HepG2 (cell line): ENCODE results near the gene PHTF2. TPM values are rescaled to one million over a fixed set of nuclear protein-coding genes. Genes with fewer than 3 reads are reported as not detected.

Experiments
- ATAC-seq: fragments of 200-7000 bp; cut with Tn5 transposase; 3 replicates; pipeline ENCODE4 v1.9.1; 2020; ENCODE audit warnings: mild to moderate bottlenecking, moderate library complexity
- BruUV-seq: library from RNA; stranded (reverse); fragments of 400-500 nt; replicated peaks from 2 replicates; lab custom pipeline; 2021; lab: Mats Ljungman, UMichigan
- CTCF ChIA-PET: fragments of 300-600 bp; formaldehyde crosslinking; extraction: SDS; loops from one replicate; lab custom pipeline; 2021; ENCODE audit warnings: low total read pairs, inconsistent platforms, low intra/inter-chr PET ratio; lab: Yijun Ruan, JAX
- POLR2A ChIA-PET: fragments of 350-600 bp; sonication (Branson Sonifier 250); formaldehyde crosslinking; loops from one replicate; lab custom pipeline; 2020; ENCODE audit warnings: antibody characterized with exemption, inconsistent platforms; lab: Yijun Ruan, JAX
- DNase-seq: peaks from one replicate; pipeline ENCODE4 v3.0.0-alpha.2; 2015; ENCODE audit warnings: low spot score
- FAIRE-seq: peaks from 3 replicates; lab custom pipeline; 2011; peaks lifted over from hg19 to GRCh38; lab: Jason Lieb, UNC
- H2AFZ ChIP-seq: one replicate; pipeline ENCODE4 v1.6.1; 2011; ENCODE audit warnings: low read length, inconsistent platforms
- H3K27ac ChIP-seq: fragments of 300-600 bp; 3 replicates; pipeline ENCODE4 v1.8.0; 2011; ENCODE audit warnings: mixed run types, mild to moderate bottlenecking, mixed read lengths, low read length, inconsistent platforms; ENCODE audit not compliant: insufficient read depth; ENCODE audit errors: extremely low read length
- H3K27me3 ChIP-seq, 2 experiments: fragments of 200-600 bp in 1 of 2; 2 replicates in 1 of 2; 3 replicates in 1 of 2; pipeline versions ENCODE4 v1.6.0 to v1.8.0; 2011; ENCODE audit warnings: low read length in 2 of 2, mild to moderate bottlenecking in 2 of 2, moderate library complexity in 2 of 2, inconsistent platforms in 1 of 2; ENCODE audit not compliant: insufficient read depth in 2 of 2, control insufficient read depth in 1 of 2
- H3K36me3 ChIP-seq, 2 experiments: fragments of 200-600 bp in 1 of 2; replicated peaks in 1 of 2; 2 replicates in 1 of 2; 3 replicates in 1 of 2; pipeline versions ENCODE4 v1.5.1 to v1.8.0; 2011; ENCODE audit warnings: low read length in 2 of 2, inconsistent platforms in 1 of 2; ENCODE audit not compliant: insufficient read depth in 2 of 2, control insufficient read depth in 1 of 2
- H3K4me1 ChIP-seq: 2 replicates; pipeline ENCODE4 v1.5.1; 2012; ENCODE audit warnings: low read length, inconsistent platforms; ENCODE audit not compliant: insufficient read depth
- H3K4me2 ChIP-seq: 2 replicates; pipeline ENCODE4 v1.6.0; 2011; ENCODE audit warnings: low read depth, low read length, inconsistent platforms
- H3K4me3 ChIP-seq, 3 experiments: fragments of 200-600 bp in 1 of 3; sonication (generic), shearing (Covaris generic) in 1 of 3; replicated peaks in 1 of 3; 2 replicates each; pipeline ENCODE4 v1.5.1; 2011 to 2016; ENCODE audit warnings: low read length in 3 of 3, inconsistent platforms in 2 of 3, low read depth in 2 of 3, mild to moderate bottlenecking in 2 of 3, control low read depth in 1 of 3, mixed read lengths in 1 of 3; ENCODE audit not compliant: insufficient read depth in 1 of 3
- H3K79me2 ChIP-seq: one replicate; pipeline ENCODE4 v1.6.1; 2011; ENCODE audit warnings: low read length, inconsistent platforms; ENCODE audit not compliant: insufficient read depth
- H3K9ac ChIP-seq: 2 replicates; pipeline ENCODE4 v1.6.0; 2011; ENCODE audit warnings: mild to moderate bottlenecking, low read depth, low read length, inconsistent platforms; ENCODE audit not compliant: insufficient read depth
- H3K9me3 ChIP-seq: 2 replicates; pipeline ENCODE4 v1.5.1; 2012; ENCODE audit warnings: mild to moderate bottlenecking, low read length
- H4K20me1 ChIP-seq: 2 replicates; pipeline ENCODE4 v1.6.0; 2011; ENCODE audit warnings: inconsistent platforms, mild to moderate bottlenecking, low read length, moderate library complexity; ENCODE audit not compliant: insufficient read depth
- ATAD3A ChIP-seq: sonication (generic); formaldehyde crosslinking; IDR thresholded peaks from 2 replicates; pipeline ENCODE4 v1.4.0; 2020; ENCODE audit warnings: missing genetic modification reagents
- EZH2 ChIP-seq: conservative IDR thresholded peaks from 2 replicates; pipeline ENCODE4 v1.6.1; 2012; ENCODE audit warnings: mild to moderate bottlenecking, low read depth, low read length, moderate library complexity
- HDAC1 ChIP-seq: sonication (generic); formaldehyde crosslinking; IDR thresholded peaks from 2 replicates; pipeline ENCODE4 v1.5.1; 2020; ENCODE audit warnings: mild to moderate bottlenecking, missing genetic modification reagents
- HNRNPK ChIP-seq: fragments of 200-400 bp; formaldehyde crosslinking; IDR thresholded peaks from 2 replicates; pipeline ENCODE4 v1.6.1; 2018; ENCODE audit warnings: low read length, low read depth, moderate library complexity, mild to moderate bottlenecking; ENCODE audit not compliant: poor library complexity, severe bottlenecking
- ZNF260 ChIP-seq: sonication (generic); formaldehyde crosslinking; IDR thresholded peaks from 2 replicates; pipeline ENCODE4 v1.4.0; 2020; ENCODE audit warnings: missing genetic modification reagents, low read depth, mild to moderate bottlenecking, borderline replicate concordance
- ZNF616 ChIP-seq: sonication (generic); formaldehyde crosslinking; IDR thresholded peaks from 2 replicates; pipeline ENCODE4 v1.5.0; 2020; ENCODE audit warnings: low read depth, mild to moderate bottlenecking, missing genetic modification reagents
- ZNF776 ChIP-seq: sonication (generic); formaldehyde crosslinking; IDR thresholded peaks from 2 replicates; pipeline ENCODE4 v1.4.0; 2020; ENCODE audit warnings: mild to moderate bottlenecking, missing genetic modification reagents
- WGBS: methylation state at CpG from one replicate; pipeline ENCODE4 v1.1.6; 2017; ENCODE audit warnings: low lambda C conversion rate; 5-methylcytosine and 5-hydroxymethylcytosine counted together
- in situ Hi-C: cut with HindIII; loops from 2 replicates; pipeline ENCODE4 v1.10.0; 2017; ENCODE audit warnings: low pct_unique_long_range_greater_than_20kb; ENCODE audit not compliant: extremely low pct_ligation_motif_present
- intact Hi-C: fragments of 100-400 bp; cut with micrococcal nuclease; formaldehyde crosslinking; loops from one replicate; pipeline ENCODE4 v1.10.0; 2022; ENCODE audit not compliant: unreplicated experiment
- polyA plus RNA-seq, 8 experiments: library from polyadenylated mRNA; depleted of rRNA in 3 of 8; stranded (reverse) in 7 of 8; unstranded in 1 of 8; fragments of >200 nt; fragmentation: Illumina TruSeq in 4 of 8; extraction: Trizol in 4 of 8; gene quantifications; 2 replicates each; pipeline versions ENCODE4 v1.2.1 to v1.2.3, GENCODE V29; 2011 to 2016; ENCODE audit warnings: low read depth in 4 of 8, missing spikeins in 1 of 8, mixed read lengths in 1 of 8; ENCODE audit not compliant: insufficient read depth in 1 of 8
- total RNA-seq, 5 experiments: library from RNA; depleted of rRNA; stranded (reverse); fragments of >200 nt; fragmentation: Illumina TruSeq; extraction: Trizol; gene quantifications; 2 replicates each; pipeline ENCODE4 v1.2.3, GENCODE V29; 2016; ENCODE audit warnings: low read depth in 1 of 5
- TF ChIP-seq, protein P1 (sequence below): sonication (generic); formaldehyde crosslinking; IDR thresholded peaks from 2 replicates; pipeline ENCODE4 v1.5.1; 2020; ENCODE audit warnings: mild to moderate bottlenecking, missing genetic modification reagents, moderate library complexity

PHTF2 gene
- total and polyA plus RNA-seq, 2 of the 13 experiments (the other 11 are each of a cell fraction or from before 2014, with no cell fraction given) = 7.4 to 10.2 TPM

DNA sequence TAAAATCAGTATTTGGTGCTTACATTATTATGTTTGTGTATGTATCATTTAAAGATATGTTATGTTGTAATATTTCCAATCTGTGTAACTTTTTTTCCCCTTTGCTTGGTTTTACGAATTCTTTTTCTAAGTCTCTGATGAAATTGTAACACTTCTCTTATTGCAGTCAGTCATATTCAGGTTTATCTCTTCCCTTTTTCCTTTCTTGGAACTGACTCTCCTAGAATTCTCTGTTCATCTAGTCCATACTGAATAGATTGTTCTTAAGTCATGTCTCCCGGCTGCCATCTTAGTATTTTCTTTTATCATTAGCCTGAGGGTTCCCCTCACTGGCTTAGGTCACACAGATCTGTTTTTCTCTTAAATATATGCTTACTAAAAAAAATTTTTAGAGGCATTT, 44.6 kb downstream of the PHTF2 start (continued):
- TF ChIP-seq, protein P1, sequence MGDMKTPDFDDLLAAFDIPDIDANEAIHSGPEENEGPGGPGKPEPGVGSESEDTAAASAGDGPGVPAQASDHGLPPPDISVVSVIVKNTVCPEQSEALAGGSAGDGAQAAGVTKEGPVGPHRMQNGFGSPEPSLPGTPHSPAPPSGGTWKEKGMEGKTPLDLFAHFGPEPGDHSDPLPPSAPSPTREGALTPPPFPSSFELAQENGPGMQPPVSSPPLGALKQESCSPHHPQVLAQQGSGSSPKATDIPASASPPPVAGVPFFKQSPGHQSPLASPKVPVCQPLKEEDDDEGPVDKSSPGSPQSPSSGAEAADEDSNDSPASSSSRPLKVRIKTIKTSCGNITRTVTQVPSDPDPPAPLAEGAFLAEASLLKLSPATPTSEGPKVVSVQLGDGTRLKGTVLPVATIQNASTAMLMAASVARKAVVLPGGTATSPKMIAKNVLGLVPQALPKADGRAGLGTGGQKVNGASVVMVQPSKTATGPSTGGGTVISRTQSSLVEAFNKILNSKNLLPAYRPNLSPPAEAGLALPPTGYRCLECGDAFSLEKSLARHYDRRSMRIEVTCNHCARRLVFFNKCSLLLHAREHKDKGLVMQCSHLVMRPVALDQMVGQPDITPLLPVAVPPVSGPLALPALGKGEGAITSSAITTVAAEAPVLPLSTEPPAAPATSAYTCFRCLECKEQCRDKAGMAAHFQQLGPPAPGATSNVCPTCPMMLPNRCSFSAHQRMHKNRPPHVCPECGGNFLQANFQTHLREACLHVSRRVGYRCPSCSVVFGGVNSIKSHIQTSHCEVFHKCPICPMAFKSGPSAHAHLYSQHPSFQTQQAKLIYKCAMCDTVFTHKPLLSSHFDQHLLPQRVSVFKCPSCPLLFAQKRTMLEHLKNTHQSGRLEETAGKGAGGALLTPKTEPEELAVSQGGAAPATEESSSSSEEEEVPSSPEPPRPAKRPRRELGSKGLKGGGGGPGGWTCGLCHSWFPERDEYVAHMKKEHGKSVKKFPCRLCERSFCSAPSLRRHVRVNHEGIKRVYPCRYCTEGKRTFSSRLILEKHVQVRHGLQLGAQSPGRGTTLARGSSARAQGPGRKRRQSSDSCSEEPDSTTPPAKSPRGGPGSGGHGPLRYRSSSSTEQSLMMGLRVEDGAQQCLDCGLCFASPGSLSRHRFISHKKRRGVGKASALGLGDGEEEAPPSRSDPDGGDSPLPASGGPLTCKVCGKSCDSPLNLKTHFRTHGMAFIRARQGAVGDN (CRISPR knock-in tag) = no peak
- no peak for TF ChIP-seq ATAD3A

DNA sequence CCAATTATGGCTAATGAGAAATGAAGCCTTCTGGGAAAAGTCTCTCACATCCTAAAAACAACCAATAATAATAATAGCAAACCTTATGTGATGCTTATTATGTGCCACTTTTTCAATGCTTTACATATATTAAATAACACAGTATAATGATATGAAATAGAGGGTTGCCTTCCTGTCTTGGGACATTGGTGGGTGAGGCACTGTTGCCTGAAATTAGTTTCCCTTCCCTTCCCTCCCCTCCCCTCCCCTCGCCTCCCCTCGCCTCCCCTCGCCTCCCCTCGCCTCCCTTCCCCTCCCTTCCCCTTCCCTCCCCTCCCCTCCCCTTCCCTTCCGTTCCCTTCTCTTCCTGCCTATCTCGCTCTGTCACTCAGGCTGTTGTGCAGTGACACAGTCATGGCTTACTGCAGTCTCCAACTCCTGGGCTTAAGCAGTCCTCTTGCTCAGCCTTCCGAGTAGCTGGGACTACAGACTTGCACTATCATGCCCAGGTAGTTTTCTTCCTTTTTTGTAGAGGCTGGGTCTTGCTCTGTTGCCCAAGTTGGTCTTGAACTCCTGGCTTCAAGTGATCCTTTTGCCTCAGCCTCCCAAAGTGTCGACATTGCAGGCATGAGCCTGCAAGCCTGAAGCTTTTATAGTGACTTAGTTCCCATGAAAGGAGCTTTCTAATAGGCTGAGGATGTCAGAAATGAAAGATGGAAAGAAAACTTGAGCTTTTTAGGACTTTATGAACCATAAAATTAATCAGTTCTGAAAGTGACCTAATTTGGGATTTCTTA, 47.9 kb downstream of the PHTF2 start:
- in situ Hi-C loops (no loop called here), intact Hi-C loops (no loop called here)
- no peaks in the 10 kb centered on the region for H3K36me3 ChIP-seq
- no peak for DNase-seq
- no TSS peak for BruUV-seq
- no peak overlapping the region for H3K4me3 ChIP-seq
- no peak overlapping the region for H3K4me2 ChIP-seq
- no peaks in the 10 kb centered on the region for H3K9me3 ChIP-seq
- H2AFZ ChIP-seq = no peak overlapping the region
- no peak for ATAC-seq
- H3K27ac ChIP-seq = no peak overlapping the region
- ChIA-PET CTCF (no interaction called here), POLR2A (no interaction called here)
- H4K20me1 ChIP-seq = no peaks in the 10 kb centered on the region
- no peak overlapping the region for H3K9ac ChIP-seq
- no peaks in the 10 kb centered on the region for H3K79me2 ChIP-seq
- no peaks in the 10 kb centered on the region for H3K27me3 ChIP-seq
- H3K4me1 ChIP-seq = no peaks in the 10 kb centered on the region
- 96% methylated on average over 8 of the region's 8 CpGs for WGBS
- TF ChIP-seq ZNF776 (CRISPR knock-in tag) (no peak), EZH2 (no peak), ZNF616 (CRISPR knock-in tag) (no peak), ZNF260 (CRISPR knock-in tag) (no peak), HNRNPK (peak; percentile 68), HDAC1 (CRISPR knock-in tag) (no peak)
- no peak for FAIRE-seq
